CD4-positive, alpha-beta T cell treated with Interleukin-1 beta for 1 hour (primary cell): ENCODE data around the gene AFDN.
"Not testable (repeated sequence)": the region's sequence is repeated elsewhere in the genome, so short reads cannot be mapped to it uniquely, and the experiment has no call there.

Source experiments
- DNase-seq, 2 donors: peaks; one replicate each; pipeline ENCODE4 v3.0.0-alpha.2; 2020 to 2022

The AFDN gene

DNA sequence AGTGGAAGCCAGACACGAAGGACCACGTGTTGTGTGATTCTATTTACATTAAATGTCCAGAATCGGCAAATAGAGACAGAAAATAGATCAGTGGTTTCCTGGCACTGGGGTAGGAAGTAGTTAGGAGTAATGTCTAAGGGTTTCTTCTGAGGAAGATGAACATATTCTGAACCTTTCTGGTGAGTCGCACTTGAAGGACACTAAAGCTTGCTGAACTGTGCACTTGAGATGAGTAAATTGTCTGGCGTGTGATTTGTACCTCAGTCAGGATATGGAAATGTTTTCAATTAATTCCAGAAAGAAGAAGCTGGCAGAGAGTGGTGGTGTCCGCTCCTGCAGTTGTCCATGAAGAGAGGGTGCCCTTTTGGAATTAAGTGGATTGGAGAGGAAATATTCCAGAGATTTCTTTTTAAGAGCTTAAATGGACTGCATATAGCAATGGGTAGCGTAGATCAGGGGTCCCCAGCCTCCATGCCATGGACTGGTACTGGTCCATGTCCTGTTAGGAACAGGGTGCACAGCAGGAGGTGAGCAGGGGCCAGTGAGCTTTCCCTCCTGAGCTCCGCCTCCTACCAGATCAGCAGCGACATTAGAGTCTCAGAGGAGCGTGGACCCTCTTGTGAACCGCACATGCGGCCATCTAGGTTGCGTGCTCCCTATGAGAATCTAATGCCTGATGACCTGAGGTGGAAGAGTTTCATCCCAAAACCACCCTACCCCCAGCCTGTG lies 158.3 kb downstream of the AFDN start:
- no peak for DNase-seq

DNA sequence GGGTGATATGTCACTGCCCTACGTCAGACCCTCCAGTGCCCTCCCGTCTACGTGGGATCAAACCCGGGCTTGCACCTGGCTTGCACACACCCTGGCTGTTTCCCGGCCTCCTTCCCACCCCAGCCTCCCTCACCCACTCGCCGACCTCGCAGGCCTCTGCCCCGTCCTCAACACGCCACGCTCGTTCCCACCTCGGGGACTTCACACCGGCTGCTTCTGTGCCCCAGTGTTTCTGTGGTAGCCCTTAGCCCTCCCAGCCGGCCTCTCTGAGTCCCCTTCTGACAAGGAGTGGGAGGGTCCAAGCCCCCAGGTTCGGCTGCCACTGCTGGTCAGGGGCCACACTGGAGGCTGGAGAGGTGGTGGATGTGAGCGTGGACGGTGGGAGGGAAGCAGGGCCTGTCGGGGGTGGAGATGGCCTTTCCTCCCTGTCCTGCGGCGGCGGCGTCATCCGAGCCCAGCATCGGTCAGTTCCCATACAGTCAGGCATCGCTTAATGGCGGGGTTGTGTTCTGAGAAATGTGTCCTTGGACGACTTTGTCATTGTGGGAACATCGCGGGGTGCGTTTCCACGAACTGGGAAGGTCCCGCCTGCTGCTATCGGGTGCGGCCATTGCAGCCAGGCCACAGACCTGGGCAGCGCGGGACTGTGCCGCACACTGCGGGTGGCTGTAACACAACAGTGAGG lies 159.3 kb downstream of the AFDN start:
- no peak for DNase-seq

DNA sequence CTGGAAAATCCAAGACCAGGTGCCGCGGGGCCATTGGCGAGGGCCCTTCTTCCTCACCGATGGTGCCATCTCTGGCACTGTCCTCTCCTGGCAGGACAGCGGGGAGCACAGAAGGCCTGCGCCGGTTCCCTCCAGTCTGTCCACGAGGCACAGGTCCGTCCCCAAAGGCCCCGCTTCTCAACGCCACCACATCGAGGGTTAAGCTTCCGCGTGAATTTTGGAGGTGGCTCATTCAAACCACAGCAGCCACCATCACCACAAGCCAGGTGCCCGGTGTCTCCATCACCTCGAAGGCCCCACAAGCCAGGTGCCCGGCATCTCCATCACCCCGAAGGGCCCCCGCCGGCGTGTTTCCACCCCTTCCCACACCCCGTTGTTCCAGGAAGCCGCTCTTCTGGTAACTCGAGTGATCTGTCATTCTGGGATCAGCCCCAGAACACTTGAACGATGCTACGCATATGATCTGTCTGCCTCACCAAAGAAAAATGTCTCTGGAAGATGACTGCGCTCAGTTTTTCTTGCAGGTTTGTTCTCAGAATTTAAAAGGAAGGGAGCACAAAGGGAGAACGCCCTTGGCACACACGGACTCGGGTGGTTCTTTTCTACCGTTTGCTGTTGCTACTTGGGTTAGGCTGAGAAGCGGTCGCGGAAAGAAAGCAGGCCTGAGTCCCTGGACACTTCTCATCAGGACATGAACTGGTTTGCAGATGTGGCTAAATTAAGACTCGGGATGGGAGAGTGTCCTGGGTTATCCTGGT lies 160.9 kb downstream of the AFDN start:
- DNase-seq: no peak

DNA sequence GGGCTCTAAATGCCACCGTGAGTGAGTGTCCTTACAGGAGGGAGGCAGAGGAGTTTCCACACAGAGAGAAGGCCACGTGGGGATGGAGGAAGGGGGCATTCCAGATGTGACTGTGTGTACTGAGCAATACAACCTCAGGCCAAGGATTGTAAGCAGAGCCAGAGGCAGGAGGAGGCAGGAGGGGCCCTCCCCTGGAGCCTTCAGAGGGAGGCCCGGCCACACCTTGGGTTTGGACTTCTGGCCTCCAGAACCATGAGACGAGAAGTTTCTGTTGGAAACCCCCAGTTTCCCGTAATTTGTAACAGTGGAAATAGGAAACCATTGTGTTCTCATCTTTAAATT lies 161.4 kb downstream of the AFDN start:
- no peak for DNase-seq

DNA sequence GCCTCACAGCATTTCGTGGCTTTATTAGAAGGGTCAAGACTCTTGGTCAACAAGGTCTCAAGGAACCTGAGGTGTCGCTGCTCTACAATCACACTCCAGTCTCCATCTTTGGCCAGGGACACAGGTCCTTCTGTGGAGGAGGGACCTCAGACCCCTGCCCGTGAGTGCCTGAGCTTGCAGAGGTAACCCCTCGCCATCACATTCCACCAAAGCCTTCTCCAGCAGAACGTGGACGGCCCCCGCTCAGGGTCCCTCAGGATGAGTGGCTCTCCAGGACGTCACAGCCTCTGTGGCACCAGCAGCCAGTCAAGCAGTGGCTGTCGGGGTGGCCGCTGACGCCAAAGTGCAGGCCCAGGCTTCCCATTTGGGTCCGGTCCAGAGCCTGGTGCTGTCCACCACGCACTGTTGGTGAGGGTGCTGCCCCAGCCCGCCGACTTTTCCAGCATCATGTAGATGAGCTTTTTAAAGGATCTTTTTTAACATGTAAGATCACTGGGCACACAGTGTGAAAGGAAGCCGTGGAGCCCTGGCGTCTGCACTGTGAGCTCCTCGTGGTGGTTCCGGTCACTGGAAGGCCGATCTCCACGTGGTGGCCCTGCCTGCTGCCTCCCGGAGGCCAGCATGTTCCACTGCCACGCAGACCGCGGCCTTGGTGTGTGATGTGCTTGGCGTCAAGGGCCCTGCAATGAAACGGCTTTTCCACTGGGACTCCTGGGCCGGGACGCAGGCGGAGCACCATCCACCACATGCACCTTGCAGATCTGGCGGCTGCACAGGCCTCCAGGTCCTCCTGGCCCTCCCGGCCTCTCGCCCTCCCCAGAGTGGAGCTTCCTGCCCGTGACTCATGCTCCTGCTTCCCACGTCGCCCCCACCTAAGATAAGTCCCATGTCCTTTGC lies 162.5 kb downstream of the AFDN start:
- DNase-seq: no peak

DNA sequence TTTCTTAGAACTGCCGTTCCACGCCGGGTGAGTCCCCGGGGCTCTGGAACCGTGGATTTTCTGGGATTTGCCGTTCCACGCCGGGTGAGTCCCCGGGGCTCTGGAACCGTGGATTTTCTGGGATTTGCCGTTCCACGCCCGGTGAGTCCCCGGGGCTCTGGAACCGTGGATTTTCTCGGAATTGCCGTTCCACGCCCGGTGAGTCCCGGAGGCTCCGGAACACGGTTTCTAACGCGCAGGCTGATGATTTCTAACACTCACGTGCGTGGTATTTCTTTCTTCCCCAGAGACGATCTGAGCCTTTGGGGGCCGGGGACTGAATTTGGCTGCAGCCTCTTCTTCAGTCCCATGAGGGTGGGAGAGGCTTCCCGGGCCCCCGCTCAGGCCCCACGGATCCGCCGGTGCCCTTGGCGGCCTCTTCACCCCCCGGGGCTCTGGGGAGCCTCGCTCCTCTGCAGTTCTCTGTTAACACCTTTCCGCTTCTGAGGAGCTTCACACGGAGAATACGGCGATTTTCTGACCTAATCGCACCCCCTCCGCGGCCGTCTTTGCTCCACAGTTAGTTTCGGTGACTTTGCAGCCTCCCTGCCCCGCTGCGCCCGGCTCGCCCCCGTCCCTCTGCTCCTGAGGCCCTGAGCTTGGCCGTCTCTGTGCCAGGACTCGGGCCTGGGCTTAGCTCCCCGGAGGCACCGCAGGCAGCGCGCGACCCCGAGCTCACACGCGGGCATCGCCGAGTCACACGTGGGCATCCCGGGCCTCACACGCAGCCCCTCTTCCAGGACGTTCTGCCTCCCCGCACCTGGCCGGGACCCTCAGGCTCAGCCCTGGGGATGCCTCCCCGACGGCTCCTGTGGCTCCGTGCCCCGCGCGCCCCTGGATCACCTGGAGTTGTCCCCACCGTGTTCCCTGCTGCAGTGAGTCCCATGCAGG lies 163.6 kb downstream of the AFDN start:
- no peak for DNase-seq

DNA sequence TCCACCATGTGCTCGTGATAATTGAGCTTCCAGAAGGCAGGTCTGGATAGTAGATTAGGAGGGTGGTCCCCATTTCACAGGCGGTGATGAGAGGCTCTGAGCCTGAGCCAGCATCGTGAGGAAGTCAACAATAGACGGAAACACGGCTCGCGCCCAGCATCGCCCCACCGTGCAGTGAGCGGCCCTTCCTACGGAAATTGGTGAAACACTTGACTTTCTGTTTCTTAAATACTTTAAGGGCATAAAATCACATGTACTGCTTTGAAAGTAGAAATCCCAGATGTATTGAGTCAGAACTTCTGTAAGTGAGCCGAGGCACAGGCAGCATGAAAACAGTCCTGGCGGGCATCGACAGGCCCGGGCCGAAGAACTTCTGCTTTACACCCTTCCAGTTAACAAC lies 166.5 kb downstream of the AFDN start:
- no peak for DNase-seq

DNA sequence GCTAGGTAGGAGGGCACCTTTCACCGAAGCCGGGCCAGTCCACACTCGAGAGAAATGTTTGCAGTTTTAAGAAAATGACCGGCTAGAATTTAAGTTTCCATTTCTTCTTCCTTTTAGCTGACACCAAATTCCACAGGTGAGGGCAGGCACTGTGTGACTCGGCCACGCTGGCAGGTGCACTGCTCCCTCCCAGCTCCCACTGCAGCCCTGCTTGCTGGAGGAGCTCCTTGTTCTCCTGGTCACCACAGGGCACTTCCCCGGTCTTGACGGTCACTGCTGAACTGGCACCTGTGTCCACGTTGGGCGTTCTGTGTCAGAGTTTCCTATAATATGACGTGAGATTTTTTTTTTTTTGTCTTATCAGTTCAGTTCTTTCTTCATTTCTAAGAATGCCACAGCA lies 167.1 kb downstream of the AFDN start:
- DNase-seq: no peak

DNA sequence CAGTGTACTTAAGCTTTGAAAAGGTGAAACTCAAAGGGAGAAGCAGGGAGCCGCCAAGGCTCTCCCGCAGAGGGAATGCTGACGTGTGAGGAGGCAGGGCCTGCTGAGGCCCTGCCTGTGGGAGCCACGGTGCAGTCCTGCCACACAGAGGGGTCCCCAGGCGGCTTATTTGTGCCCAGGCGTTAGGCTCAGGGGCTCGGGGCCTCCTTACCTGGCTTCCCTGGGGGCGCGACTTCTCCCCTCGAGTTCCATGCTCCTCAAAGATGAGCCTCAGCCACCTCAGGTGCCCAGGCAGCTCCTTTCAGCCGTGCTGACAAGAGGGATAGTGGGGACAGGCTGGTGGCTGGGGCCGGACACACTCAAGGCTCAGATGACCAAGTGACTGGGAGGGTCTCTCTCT lies 168.6 kb downstream of the AFDN start:
- no peak for DNase-seq

DNA sequence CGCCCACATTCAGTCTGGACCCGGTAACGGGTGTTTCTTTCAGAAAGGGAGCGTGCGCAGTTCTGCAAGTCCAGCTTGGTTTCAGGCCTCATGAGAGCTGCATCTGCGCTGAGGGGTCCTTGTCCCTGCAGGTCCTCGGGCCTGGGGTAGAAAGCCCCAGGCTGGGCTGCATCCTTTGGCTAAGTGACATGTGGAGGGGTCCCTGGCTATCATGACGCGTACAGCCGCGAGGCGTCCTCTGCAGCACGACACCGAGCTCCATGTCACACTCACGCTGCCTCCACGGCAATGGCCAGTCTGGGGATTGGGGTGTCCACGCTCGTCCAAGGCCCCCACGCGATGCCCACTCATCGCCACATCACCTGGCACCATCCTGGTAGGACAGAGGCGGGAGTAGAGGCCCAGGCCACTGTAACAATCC lies 169.0 kb downstream of the AFDN start:
- no peak for DNase-seq

DNA sequence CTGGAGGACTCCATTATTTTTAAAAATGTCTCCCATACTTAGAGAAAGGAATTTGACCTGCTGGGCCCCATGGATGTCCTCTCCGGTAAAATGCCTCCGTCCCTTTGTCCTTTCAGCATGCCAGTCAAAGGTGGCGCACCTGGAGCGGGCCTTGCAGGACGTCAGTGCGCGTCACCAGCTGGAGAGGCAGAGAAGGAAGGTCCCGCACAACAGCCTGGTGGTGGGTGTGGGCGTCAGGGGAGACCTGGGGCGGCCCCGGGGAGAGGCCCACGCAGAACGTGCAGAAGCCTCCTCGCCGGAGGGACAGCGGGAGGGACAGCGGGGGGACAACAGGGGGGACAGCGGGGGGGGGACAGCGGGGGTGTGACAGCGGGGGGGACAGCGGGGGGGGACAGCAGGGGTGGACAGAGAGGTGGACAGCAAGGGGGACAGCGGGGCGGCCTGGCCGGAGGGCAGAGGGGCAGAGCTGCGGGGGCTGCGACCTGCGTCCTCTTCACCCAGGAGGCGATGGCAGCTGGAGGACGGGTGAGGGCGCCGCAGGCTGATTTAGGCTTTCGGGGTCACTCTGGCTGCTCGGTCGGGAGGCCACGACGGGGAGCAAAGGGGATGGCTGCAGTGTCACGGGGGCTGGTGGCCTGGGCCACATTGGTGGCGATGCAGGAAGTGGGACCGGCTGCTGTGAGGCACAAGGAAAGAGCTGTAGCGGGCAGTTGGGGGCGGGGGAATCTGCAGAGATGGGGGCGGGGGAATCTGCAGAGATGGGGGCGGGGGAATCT lies 169.9 kb downstream of the AFDN start:
- no peak for DNase-seq

DNA sequence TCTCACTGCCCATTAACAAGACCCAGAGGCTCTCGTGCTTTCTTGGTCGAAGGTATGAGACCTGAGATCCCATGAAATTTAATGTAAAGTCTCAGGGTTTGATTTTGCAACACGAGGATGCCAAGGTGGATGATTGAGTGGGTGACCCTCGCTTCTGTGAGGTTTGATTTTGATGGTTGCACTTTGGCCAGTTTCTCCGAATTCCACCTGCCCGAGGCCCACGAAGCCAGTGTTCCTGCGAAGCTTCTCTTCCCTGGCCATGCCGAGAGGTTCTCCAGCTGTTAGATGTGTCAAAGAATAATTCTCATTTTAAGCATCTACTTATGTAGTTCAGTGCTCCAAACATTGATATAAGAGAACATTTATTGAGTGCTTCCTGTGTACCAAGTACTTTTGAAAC lies 170.9 kb downstream of the AFDN start, which contains the start of gene KIF25:
KIF25 (plus strand) TSS at position 30 of the 400 bp plus-strand sequence. CDS start 31,915 bp downstream, outside the sequence.
- no peak for DNase-seq

DNA sequence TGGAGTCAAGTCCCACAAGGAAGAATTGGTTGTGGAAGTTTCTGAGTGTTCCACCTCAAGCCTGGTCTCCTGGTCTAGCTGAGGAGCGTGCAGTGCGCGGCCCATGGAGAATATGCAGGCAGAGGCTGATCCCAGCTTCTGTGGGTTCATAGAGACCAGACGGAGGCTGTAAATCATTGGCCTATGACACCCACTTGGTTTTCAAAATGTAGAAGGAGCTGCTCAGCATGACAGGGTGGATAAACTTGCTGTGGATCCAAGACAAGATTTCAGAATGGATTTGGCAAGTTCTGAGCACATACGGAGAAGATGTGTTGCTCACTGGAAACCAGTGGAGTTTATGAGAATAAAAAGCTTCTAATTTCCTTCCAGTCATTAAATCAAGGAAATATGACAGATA lies 171.5 kb downstream of the AFDN start:
- no peak for DNase-seq

DNA sequence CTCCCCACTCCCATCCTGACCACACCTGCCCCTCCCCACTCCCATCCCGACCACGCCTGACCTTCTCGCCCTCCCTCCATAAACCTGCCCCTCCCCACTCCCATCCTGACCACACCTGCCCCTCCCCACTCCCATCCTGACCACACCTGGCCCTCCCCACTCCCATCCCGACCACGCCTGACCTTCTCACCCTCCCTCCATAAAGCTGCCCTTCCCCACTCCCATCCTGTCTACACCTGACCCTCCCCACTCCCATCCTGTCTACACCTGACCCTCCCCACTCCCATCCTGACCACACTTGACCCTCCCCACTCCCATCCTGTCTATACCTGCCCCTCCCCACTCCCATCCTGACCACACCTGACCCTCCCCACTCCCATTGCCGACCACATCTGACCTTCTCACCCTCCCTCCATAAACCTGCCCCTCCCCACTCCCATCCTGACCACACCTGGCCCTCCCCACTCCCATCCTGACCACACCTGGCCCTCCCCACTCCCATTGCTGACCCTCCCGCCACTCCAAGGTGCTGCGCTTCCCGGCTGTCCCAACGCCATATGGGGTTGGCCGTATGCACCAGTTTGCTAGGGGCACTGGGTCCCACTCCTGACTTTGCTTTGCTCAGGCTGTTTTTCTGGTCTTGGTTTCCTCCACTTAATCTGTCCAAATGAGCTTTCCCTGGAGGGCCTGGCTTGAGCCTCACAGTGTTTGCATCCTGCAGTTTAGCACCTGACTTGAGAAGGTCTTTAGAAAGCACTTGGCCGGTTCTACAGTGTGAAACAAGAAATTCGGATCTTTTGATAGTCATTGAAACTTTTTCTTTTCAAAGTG lies 173.7 kb downstream of the AFDN start:
- DNase-seq: no peak

DNA sequence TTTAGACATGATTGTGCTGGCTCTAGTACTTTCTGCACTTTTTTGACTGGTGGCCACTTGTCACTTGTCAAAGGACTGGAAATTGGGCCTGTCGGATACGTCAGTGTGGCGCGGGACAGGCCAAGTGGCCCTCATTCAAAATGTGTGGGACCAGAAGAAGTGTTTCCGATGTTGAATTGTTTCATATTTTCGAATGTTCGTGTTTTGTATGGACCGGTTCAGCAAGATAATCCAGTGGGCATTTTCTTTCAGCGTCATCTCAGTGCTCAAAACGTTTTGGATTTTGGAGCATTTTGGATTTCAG lies 174.3 kb downstream of the AFDN start:
- no peak for DNase-seq

DNA sequence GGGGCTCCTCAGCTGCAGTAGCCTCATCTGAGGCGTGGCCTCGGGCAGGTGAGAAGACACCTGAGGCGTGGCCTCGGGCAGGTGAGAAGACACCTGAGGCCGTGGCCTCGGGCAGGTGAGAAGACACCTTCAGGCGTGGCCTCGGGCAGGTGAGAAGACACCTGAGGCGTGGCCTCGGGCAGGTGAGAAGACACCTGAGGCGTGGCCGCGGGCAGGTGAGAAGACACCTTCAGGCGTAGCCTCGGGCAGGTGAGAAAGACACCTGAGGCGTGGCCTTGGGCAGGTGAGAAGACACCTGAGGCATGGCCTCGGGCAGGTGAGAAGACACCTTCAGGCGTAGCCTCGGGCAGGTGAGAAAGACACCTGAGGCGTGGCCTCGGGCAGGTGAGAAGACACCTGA lies 174.8 kb downstream of the AFDN start:
- DNase-seq: not testable (repeated sequence)

DNA sequence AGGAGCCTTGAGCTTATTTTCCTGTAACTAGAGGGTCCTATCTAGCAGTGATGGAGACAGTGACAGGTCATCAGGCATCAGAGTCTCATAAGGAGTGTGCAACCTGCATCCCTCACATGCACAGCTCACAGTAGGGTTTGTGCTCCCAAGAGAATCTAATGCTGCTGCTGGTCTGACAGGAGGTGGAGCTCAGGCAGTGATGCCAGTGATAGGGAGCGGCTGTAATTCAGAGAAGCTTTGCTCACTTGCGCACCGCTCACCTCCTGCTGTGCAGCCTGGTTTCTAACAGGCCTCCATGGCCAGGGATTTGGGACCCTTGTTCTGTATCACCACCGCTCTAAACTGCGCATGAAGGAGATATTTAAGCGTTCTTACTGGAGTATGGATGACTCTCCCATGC lies 176.1 kb downstream of the AFDN start:
- no peak for DNase-seq

DNA sequence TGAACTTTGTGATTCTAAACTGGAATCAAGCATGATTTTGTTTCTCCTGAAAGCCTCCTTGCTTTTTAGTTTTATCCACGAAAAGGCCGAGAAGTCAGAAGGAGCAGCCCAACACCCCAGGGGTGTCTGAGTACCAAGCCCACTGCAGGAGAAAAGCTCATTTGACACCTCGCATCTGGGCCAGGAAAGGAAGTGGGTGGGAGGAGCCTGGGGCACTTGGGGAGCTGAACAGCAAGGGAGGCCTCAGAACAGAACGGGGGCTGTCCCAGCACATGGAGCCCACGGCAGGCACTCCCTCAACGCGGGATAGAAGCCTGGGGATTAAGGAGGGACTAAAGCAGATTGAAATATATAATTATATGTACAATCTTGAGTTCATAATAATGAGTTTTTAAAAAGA lies 177.3 kb downstream of the AFDN start:
- no peak for DNase-seq

DNA sequence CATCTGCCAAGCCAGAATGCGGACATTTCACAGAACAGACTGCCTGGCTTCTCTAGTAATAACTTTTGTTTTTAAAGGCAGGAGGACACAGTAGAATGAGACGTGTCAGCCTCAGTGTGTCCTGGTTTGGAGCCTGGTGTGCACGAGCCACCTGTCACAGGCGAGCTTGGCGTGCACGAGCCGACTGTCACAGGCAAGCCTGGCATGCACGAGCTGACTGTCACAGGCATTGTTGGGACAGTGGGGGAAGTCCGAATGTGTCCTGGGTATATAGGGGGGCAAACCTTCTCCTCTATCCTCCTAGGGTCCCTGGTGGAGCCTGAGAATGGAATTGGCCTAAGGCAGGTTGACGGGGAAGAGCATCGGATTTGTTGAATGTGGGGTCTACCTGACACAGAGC lies 178.2 kb downstream of the AFDN start:
- DNase-seq: no peak

DNA sequence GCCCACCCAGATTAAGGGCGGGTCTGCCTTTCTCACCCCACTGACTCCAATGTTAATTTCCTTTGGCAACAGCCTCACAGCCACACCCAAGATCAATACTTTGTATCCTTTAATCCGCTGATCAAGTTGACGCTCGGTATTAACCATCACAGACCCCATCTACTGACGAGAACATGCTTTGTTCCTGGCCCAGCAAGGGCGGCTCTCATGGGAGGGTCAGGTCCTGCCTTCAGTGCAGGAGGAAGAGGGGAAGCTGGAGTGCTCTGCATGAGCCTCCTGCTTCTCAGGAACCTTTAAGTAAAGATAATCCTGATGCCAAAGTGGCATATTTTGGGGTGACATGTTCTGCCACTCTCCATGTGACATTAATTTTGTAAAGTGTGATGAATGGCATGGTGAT lies 179.1 kb downstream of the AFDN start:
- no peak for DNase-seq
